C4-2B (cell line): ENCODE measurements around the gene PRDX5.

Experiments used
- ZFX ChIP-seq: fragments of 450-650 bp; IDR thresholded peaks from 2 replicates; pipeline ENCODE4 v1.6.1; 2017
- TF ChIP-seq, protein P1 (sequence below): fragments of 450-650 bp; conservative IDR thresholded peaks from 2 replicates; pipeline ENCODE4 v1.5.1; 2017; ENCODE audit warnings: mild to moderate bottlenecking

DNA sequence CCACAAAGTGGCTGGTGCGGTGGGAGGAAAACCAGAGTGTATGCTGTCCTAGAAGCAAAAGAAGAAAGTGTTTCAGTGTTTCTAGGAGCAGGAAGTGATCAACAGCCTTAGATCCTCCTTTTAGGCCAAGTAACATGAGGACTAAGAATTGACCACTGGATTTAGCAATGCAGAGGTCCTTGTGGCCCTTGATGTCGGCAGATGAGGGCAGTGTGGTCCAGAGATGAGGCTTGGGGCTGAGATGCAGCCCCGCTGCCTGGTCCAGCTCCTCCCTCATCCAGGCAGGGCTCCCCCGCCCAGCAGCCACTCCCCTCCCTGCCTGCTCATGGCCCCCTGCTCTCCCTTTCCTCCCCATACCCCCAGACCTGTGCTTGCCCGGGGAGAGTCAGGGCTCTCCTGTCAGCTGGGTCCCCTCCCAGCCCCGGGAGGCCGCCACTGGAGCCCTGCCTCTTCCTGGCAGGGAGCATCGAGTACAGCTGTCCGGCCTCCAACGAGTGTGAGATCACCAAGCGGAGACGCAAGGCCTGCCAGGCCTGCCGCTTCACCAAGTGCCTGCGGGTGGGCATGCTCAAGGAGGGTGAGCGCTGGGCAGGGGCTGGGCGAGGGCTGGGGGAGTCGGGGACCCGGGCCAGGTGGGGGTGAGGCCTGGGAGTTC is 4.3 kb upstream of the PRDX5 start:
- TF ChIP-seq, protein P1, sequence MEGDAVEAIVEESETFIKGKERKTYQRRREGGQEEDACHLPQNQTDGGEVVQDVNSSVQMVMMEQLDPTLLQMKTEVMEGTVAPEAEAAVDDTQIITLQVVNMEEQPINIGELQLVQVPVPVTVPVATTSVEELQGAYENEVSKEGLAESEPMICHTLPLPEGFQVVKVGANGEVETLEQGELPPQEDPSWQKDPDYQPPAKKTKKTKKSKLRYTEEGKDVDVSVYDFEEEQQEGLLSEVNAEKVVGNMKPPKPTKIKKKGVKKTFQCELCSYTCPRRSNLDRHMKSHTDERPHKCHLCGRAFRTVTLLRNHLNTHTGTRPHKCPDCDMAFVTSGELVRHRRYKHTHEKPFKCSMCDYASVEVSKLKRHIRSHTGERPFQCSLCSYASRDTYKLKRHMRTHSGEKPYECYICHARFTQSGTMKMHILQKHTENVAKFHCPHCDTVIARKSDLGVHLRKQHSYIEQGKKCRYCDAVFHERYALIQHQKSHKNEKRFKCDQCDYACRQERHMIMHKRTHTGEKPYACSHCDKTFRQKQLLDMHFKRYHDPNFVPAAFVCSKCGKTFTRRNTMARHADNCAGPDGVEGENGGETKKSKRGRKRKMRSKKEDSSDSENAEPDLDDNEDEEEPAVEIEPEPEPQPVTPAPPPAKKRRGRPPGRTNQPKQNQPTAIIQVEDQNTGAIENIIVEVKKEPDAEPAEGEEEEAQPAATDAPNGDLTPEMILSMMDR: no peak
- no peak for TF ChIP-seq ZFX
